H9 (cell line): ENCODE data around the gene RBMS3. TPM values are rescaled to one million over a fixed set of nuclear protein-coding genes. Genes with fewer than 3 reads are reported as not detected.

Source experiments
- DNase-seq: peaks from one replicate; pipeline ENCODE4 v3.0.0-alpha.2; 2017
- H2AFZ ChIP-seq: one replicate; pipeline ENCODE4 v1.6.1; 2013; ENCODE audit warnings: mild to moderate bottlenecking, low read length, control low read depth, moderate library complexity
- H2AK5ac ChIP-seq: 2 replicates; pipeline ENCODE4 v1.6.1; 2013; ENCODE audit warnings: low read length, control low read depth, mixed read lengths; ENCODE audit not compliant: insufficient read length
- H2BK120ac ChIP-seq: one replicate; pipeline ENCODE4 v1.6.1; 2013; ENCODE audit warnings: low read depth, mild to moderate bottlenecking, low read length, control low read depth, inconsistent platforms; ENCODE audit not compliant: poor library complexity, severe bottlenecking
- H2BK12ac ChIP-seq: 2 replicates; pipeline ENCODE4 v1.6.1; 2013; ENCODE audit warnings: low read length, control low read depth, mixed read lengths, low read depth; ENCODE audit not compliant: insufficient read length
- H2BK15ac ChIP-seq: 2 replicates; pipeline ENCODE4 v1.6.1; 2013; ENCODE audit warnings: low read depth, low read length, control low read depth
- H2BK20ac ChIP-seq: one replicate; pipeline ENCODE4 v1.6.1; 2013; ENCODE audit warnings: low read depth, mild to moderate bottlenecking, low read length, control low read depth, inconsistent platforms; ENCODE audit not compliant: poor library complexity, severe bottlenecking
- H2BK5ac ChIP-seq: 2 replicates; pipeline ENCODE4 v1.6.1; 2013; ENCODE audit warnings: low read length, control low read depth, mixed read lengths; ENCODE audit not compliant: insufficient read length
- H3K14ac ChIP-seq: 2 replicates; pipeline ENCODE4 v1.6.1; 2013; ENCODE audit warnings: low read length, control low read depth; ENCODE audit not compliant: insufficient read depth
- H3K18ac ChIP-seq: 2 replicates; pipeline ENCODE4 v1.6.1; 2013; ENCODE audit warnings: low read depth, mild to moderate bottlenecking, mixed read lengths, low read length, control low read depth; ENCODE audit not compliant: insufficient read length
- H3K23ac ChIP-seq: 2 replicates; pipeline ENCODE4 v1.6.1; 2013; ENCODE audit warnings: low read length, control low read depth, mixed read lengths, low read depth; ENCODE audit not compliant: insufficient read length
- H3K23me2 ChIP-seq: 2 replicates; pipeline ENCODE4 v1.6.1; 2013; ENCODE audit warnings: low read depth, mild to moderate bottlenecking, mixed read lengths, low read length, control low read depth; ENCODE audit not compliant: insufficient read length, poor library complexity, severe bottlenecking
- H3K27ac ChIP-seq: 2 replicates; pipeline ENCODE4 v1.5.1; 2013; ENCODE audit warnings: low read length, control low read depth, mixed read lengths, low read depth; ENCODE audit not compliant: insufficient read length
- H3K27me3 ChIP-seq: 2 replicates; pipeline ENCODE4 v1.6.1; 2013; ENCODE audit warnings: low read length, control low read depth, inconsistent platforms; ENCODE audit not compliant: insufficient read depth
- H3K4ac ChIP-seq: 2 replicates; pipeline ENCODE4 v1.6.1; 2013; ENCODE audit warnings: low read depth, mild to moderate bottlenecking, control low read depth, inconsistent platforms, low read length, moderate library complexity
- H3K4me1 ChIP-seq: 2 replicates; pipeline ENCODE4 v1.6.1; 2013; ENCODE audit warnings: low read length, control low read depth, inconsistent platforms; ENCODE audit not compliant: insufficient read depth
- H3K4me2 ChIP-seq: 2 replicates; pipeline ENCODE4 v1.6.1; 2013; ENCODE audit warnings: low read length, control low read depth, mixed read lengths; ENCODE audit not compliant: insufficient read length, insufficient read depth
- H3K56ac ChIP-seq: 2 replicates; pipeline ENCODE4 v1.6.1; 2013; ENCODE audit warnings: low read depth, mild to moderate bottlenecking, mixed read lengths, low read length, control low read depth; ENCODE audit not compliant: insufficient read length
- H3K79me1 ChIP-seq: 2 replicates; pipeline ENCODE4 v1.6.1; 2013; ENCODE audit warnings: low read depth, mild to moderate bottlenecking, moderate library complexity, low read length, control low read depth, inconsistent platforms; ENCODE audit not compliant: insufficient read depth, poor library complexity, severe bottlenecking
- H3K79me2 ChIP-seq: 2 replicates; pipeline ENCODE4 v1.6.1; 2013; ENCODE audit warnings: low read length, control low read depth, inconsistent platforms; ENCODE audit not compliant: insufficient read depth
- H3K9ac ChIP-seq: 2 replicates; pipeline ENCODE4 v1.6.1; 2013; ENCODE audit warnings: low read length, control low read depth, mixed read lengths; ENCODE audit not compliant: insufficient read length; ENCODE audit errors: extremely low read depth
- H3K9me3 ChIP-seq: one replicate; pipeline ENCODE4 v1.6.1; 2013; ENCODE audit warnings: low read depth, low read length, inconsistent platforms; ENCODE audit not compliant: control insufficient read depth
- H3T11ph ChIP-seq: one replicate; pipeline ENCODE4 v1.6.1; 2013; ENCODE audit warnings: mild to moderate bottlenecking, low read length, control low read depth, inconsistent platforms
- H4K20me1 ChIP-seq: one replicate; pipeline ENCODE4 v1.6.1; 2013; ENCODE audit not compliant: control insufficient read depth, insufficient read length, insufficient read depth
- H4K5ac ChIP-seq: 2 replicates; pipeline ENCODE4 v1.6.1; 2013; ENCODE audit warnings: low read depth, mild to moderate bottlenecking, mixed read lengths, low read length, control low read depth; ENCODE audit not compliant: insufficient read length
- H4K8ac ChIP-seq: replicated peaks from 2 replicates; pipeline ENCODE4 v1.6.1; 2013; ENCODE audit warnings: low read length, control low read depth, mixed read lengths, low read depth; ENCODE audit not compliant: insufficient read length
- H4K91ac ChIP-seq: 2 replicates; pipeline ENCODE4 v1.6.1; 2013; ENCODE audit warnings: low read depth, mild to moderate bottlenecking, moderate library complexity, mixed read lengths, low read length, control low read depth; ENCODE audit not compliant: insufficient read length
- H3K27ac Mint-ChIP-seq, 3 experiments: 2 replicates in 2 of 3; 3 replicates in 1 of 3; pipeline ENCODE4 v1.8.0; 2020 to 2021; ENCODE audit warnings: mixed read lengths in 3 of 3, mild to moderate bottlenecking in 1 of 3, moderate library complexity in 1 of 3
- H3K27me3 Mint-ChIP-seq: 2 replicates; pipeline ENCODE4 v1.8.0; 2021; ENCODE audit warnings: low read depth, mild to moderate bottlenecking, moderate library complexity, mixed read lengths
- H3K36me3 Mint-ChIP-seq, 3 experiments: 2 replicates in 2 of 3; 3 replicates in 1 of 3; pipeline ENCODE4 v1.8.0; 2020 to 2021; ENCODE audit warnings: low read depth in 3 of 3, mixed read lengths in 3 of 3; ENCODE audit not compliant: insufficient read depth in 1 of 3
- H3K4me1 Mint-ChIP-seq, 2 experiments: 2 replicates each; pipeline ENCODE4 v1.8.0; 2020; ENCODE audit warnings: mixed read lengths in 2 of 2
- H3K4me3 Mint-ChIP-seq, 2 experiments: 2 replicates in 1 of 2; 3 replicates in 1 of 2; pipeline ENCODE4 v1.8.0; 2020 to 2021; ENCODE audit warnings: mild to moderate bottlenecking in 2 of 2, mixed read lengths in 2 of 2, moderate library complexity in 1 of 2
- H3K9me3 Mint-ChIP-seq, 2 experiments: 2 replicates in 1 of 2; 3 replicates in 1 of 2; pipeline ENCODE4 v1.8.0; 2020; ENCODE audit warnings: mild to moderate bottlenecking in 2 of 2, mixed read lengths in 2 of 2, moderate library complexity in 1 of 2
- CTCF ChIP-seq: fragments of 200-600 bp; sonication (generic); conservative IDR thresholded peaks from 3 replicates; pipeline ENCODE4 v1.8.0; 2021; ENCODE audit warnings: antibody characterized with exemption, mild to moderate bottlenecking
- WGBS: extraction: QIAGEN DNeasy Blood & Tissue Kit; methylation state at CpG from one replicate; pipeline ENCODE4 v1.1.7; 2013; ENCODE audit warnings: missing lambda C conversion rate, low lambda C conversion rate, mixed read lengths; ENCODE audit not compliant: insufficient read length; ENCODE audit errors: extremely low coverage; 5-methylcytosine and 5-hydroxymethylcytosine counted together
- total RNA-seq: library from RNA; stranded (reverse); gene quantifications from 2 replicates; pipeline ENCODE4 v1.2.1, GENCODE V29; 2021

RBMS3 gene
- total RNA-seq, 1 experiment from 2014 or later, result 8.1 TPM

GRCh38 chr3:29932696-29933325, 651.9 kb downstream of the RBMS3 start:
- no peak overlapping the region for H4K91ac ChIP-seq
- no peak overlapping the region for H3K23ac ChIP-seq
- no peak overlapping the region for H3K9ac ChIP-seq
- H3K4ac ChIP-seq, result no peak overlapping the region
- no peak for TF ChIP-seq CTCF
- no CpG with 5 or more reads among the region's 2 CpGs for WGBS
- peaks cover 4% of the 10 kb centered on the region; the same call in 1 of the 2 replicates for H3K4me1 ChIP-seq
- H2BK15ac ChIP-seq, result no peak overlapping the region
- H2BK5ac ChIP-seq, result no peak overlapping the region
- H3K23me2 ChIP-seq, result no peaks in the 10 kb centered on the region
- H2BK20ac ChIP-seq, result no peak overlapping the region
- Mint-ChIP-seq H3K9me3 (no peaks in the 10 kb centered on the region), H3K4me1 (peaks cover 22% of the 10 kb centered on the region in 2 experiments), H3K27ac (peak overlapping the region in 2 of 3 experiments; percentile 43 to 54; a peak in 2 of 7 replicates), H3K27me3 (no peaks in the 10 kb centered on the region), H3K4me3 (no peak overlapping the region), H3K36me3 (no peaks in the 10 kb centered on the region)
- H2BK12ac ChIP-seq, result no peak overlapping the region
- no peak overlapping the region for H2AFZ ChIP-seq
- no peak overlapping the region for H3T11ph ChIP-seq
- no peak overlapping the region for H3K56ac ChIP-seq
- H2BK120ac ChIP-seq, result no peak overlapping the region
- H4K20me1 ChIP-seq, result no peaks in the 10 kb centered on the region
- no peak overlapping the region for H2AK5ac ChIP-seq
- H4K5ac ChIP-seq, result no peak overlapping the region
- no peaks in the 10 kb centered on the region for H3K9me3 ChIP-seq
- H3K79me1 ChIP-seq, result no peaks in the 10 kb centered on the region
- H4K8ac ChIP-seq, result no peak overlapping the region
- no peak overlapping the region for H3K18ac ChIP-seq
- H3K27me3 ChIP-seq, result no peaks in the 10 kb centered on the region
- no peaks in the 10 kb centered on the region for H3K79me2 ChIP-seq
- no peak overlapping the region for H3K4me2 ChIP-seq
- no peak overlapping the region for H3K27ac ChIP-seq
- H3K14ac ChIP-seq, result no peak overlapping the region
- no peak for DNase-seq
